H4 (cell line): Measurements from ENCODE around the gene FIZ1. TPM values are rescaled to one million over a fixed set of nuclear protein-coding genes. Genes with fewer than 3 reads are reported as not detected.

Source experiments
- DNase-seq: peaks from one replicate; pipeline ENCODE4 v3.0.0-alpha.2; 2015; ENCODE audit warnings: low spot score
- total RNA-seq: library from RNA; depleted of rRNA; stranded (reverse); fragments of >200 nt; shearing (Covaris generic); gene quantifications from 2 replicates; pipeline ENCODE4 v1.2.3, GENCODE V29; 2014

The FIZ1 gene
- total RNA-seq, 1 experiment from 2014 or later, result 7.8 TPM

- no peak for DNase-seq
Measured at GRCh38 chr19:55635856-55636440, 36.6 kb upstream of the FIZ1 start.

GRCh38 chr19:55635334-55635717, 36.0 kb upstream of the FIZ1 start:
- no peak for DNase-seq

GRCh38 chr19:55633861-55634260, 34.5 kb upstream of the FIZ1 start:
- DNase-seq, result no peak

GRCh38 chr19:55632463-55632834, 33.1 kb upstream of the FIZ1 start:
- DNase-seq, result peak; percentile 97

- DNase-seq, result no peak
Measured at GRCh38 chr19:55626350-55626749, 27.0 kb upstream of the FIZ1 start.

GRCh38 chr19:55625004-55625326, 25.6 kb upstream of the FIZ1 start:
- no peak for DNase-seq

GRCh38 chr19:55624109-55625003, 25.0 kb upstream of the FIZ1 start, which contains the start of gene ZNF784:
Gene ZNF784, minus strand, starts transcription at chr19:55624566. Its CDS starts 5 bp downstream, at chr19:55624561.
- peak; percentile 95 for DNase-seq

GRCh38 chr19:55623561-55623960, 24.2 kb upstream of the FIZ1 start:
- no peak for DNase-seq

- DNase-seq, result no peak
Measured at GRCh38 chr19:55623130-55623529, 23.8 kb upstream of the FIZ1 start.

- DNase-seq, result no peak
Measured at GRCh38 chr19:55622242-55622969, 23.1 kb upstream of the FIZ1 start.

- no peak for DNase-seq
Measured at GRCh38 chr19:55621673-55622231, 22.4 kb upstream of the FIZ1 start.

GRCh38 chr19:55621205-55621672, 21.9 kb upstream of the FIZ1 start:
- DNase-seq, result no peak

- DNase-seq, result no peak
Measured at GRCh38 chr19:55620410-55621204, 21.3 kb upstream of the FIZ1 start.

- no peak for DNase-seq
Measured at GRCh38 chr19:55619286-55619685, 20.0 kb upstream of the FIZ1 start.

GRCh38 chr19:55618426-55618825, 19.1 kb upstream of the FIZ1 start:
- no peak for DNase-seq

GRCh38 chr19:55617426-55617825, 18.1 kb upstream of the FIZ1 start:
- no peak for DNase-seq

GRCh38 chr19:55616395-55616875, 17.1 kb upstream of the FIZ1 start:
- DNase-seq, result no peak

GRCh38 chr19:55615543-55616394, 16.5 kb upstream of the FIZ1 start:
- DNase-seq, result no peak

GRCh38 chr19:55614711-55615542, 15.6 kb upstream of the FIZ1 start:
- no peak for DNase-seq
